Stimulated activated CD4-positive, alpha-beta T cell treated with anti-CD3 and anti-CD28 coated beads, TNF-alpha, amount 100 ng/mL, for 1 hour (primary cell): Measurements from ENCODE around the gene TPTE.
"Not testable (repeated sequence)": the region's sequence is repeated elsewhere in the genome, so short reads cannot be mapped to it uniquely, and the experiment has no call there.

ENCODE experiments used
- DNase-seq, 3 donors: peaks; one replicate each; pipeline ENCODE4 v3.0.0-alpha.2; 2020; ENCODE audit warnings: low read depth in 3 of 3, low spot score in 1 of 3

Gene TPTE

DNA sequence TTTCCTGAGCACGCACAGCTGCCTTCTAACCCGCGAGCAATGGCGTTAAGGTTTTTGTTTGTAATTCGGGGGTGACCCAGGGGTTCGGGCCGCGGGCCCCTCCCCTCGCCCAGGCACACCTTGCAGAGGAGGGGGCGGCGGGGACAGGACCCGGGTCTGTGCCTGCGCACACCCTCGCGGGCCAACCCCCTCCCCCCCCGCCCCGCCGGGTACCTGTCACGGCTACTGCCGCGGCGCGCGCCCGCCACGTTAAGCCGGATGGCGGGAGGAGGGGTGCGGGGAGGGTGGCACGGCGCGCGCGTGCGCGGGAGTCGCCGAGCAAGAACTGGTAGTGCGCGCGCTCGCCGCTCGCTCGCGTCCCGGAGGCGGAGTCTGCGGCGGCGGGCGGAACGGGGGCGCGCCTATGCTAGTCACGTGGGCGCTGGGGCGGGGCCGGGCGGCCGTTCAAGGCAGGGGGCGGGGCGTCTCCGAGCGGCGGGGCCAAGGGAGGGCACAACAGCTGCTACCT lies at the start of gene TPTE:
Gene TPTE, plus strand, starts transcription at position 493 of the 508 bp plus-strand sequence. CDS start 17,141 bp downstream, outside the sequence.
- DNase-seq: no peak

- DNase-seq: not testable (repeated sequence)
These were observed 49.4 kb upstream of the TPTE start for GRCh38 chr21:10471999-10472398.

DNA sequence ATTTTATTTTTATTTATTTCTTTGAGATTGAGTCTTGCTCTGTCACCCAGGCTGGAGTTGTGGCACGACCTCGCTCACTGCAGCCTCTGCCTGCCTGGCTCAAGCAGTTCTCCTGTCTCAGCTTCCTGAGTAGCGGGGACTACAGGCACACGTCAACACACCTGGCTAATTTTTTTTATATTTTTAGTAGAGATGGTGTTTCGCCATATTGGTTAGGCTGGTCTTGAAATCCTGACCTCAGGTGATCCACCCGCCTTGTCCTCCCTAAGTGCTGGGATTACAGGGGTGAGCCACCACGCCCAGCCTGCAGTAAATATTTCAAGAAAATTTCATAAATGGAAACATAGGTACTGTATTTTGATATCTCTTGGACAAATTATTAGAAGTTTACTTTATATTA lies 43.6 kb upstream of the TPTE start:
- not testable (repeated sequence) for DNase-seq

- not testable (repeated sequence) for DNase-seq
These were observed 41.5 kb upstream of the TPTE start for GRCh38 chr21:10479875-10480274.

- DNase-seq: not testable (repeated sequence)
These were observed 36.5 kb upstream of the TPTE start for GRCh38 chr21:10484864-10485263.

DNA sequence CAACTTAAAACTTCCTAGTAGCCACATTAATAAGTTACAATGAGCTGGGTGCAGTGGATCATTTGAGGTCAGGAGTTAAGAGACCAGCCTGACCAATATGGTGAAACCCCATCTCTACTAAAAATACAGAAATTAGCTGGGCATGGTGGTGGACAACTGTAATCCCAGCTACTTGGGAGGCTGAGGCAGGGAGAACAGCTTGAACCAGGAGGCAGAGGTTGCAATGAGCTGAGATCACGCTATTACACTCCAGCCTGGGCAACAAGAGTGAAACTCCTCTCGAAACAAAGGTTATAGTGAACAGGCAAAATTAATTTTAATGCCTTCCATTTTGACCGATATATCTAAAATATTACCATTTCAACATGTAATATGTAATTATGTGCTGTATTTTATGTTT lies 30.9 kb upstream of the TPTE start:
- DNase-seq: not testable (repeated sequence)

GRCh38 chr21:10511116-10511515 lies 10.3 kb upstream of the TPTE start:
- no peak for DNase-seq

- not testable (repeated sequence) for DNase-seq
These were observed 4.5 kb upstream of the TPTE start for GRCh38 chr21:10516889-10517288.

DNA sequence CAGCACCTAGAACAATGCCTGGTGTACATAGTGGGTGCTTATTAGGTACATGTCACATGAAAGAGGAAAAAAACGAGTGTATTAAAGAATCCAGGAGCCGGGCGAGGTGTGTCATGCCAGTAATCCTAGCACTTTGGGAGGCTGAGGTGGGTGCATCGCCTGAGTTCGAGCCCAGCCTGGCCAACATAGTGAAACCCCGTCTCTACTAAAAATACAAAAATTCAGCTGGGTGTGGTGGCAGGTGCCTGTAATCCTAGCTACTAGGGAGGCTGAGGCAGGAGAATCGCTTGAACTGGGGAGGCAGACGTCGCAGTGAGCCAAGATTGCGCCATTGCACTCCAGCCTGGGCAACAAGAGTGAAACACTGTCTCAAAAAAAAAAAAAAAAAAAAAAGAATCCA lies 3.5 kb upstream of the TPTE start:
- not testable (repeated sequence) for DNase-seq

GRCh38 chr21:10521835-10522500 lies 585 bp downstream of the TPTE start:
- not testable (repeated sequence) for DNase-seq

DNA sequence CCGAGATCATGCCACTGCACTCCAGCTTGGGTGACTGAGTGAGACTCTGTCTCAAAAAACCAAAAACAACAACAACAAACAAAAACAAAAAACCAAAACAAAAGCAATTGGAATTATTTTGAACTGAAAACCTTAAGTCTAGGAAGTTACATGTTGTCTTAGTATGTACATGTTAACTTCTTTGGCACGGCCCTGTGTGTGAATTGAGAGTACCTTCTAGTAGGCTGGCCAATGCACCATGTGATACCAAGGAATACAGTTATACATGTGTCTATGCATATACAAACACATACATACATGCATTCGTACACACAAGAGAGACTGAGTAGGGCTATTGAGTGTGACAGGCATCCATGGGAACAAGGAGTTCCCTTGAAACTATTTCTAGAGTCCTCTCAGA lies 18.6 kb downstream of the TPTE start:
- no peak for DNase-seq

GRCh38 chr21:10544376-10544775 lies 23.0 kb downstream of the TPTE start:
- DNase-seq: not testable (repeated sequence)

- not testable (repeated sequence) for DNase-seq
These were observed 26.5 kb downstream of the TPTE start for GRCh38 chr21:10547868-10548267.

- DNase-seq: not testable (repeated sequence)
These were observed 27.1 kb downstream of the TPTE start for GRCh38 chr21:10548331-10548954.

DNA sequence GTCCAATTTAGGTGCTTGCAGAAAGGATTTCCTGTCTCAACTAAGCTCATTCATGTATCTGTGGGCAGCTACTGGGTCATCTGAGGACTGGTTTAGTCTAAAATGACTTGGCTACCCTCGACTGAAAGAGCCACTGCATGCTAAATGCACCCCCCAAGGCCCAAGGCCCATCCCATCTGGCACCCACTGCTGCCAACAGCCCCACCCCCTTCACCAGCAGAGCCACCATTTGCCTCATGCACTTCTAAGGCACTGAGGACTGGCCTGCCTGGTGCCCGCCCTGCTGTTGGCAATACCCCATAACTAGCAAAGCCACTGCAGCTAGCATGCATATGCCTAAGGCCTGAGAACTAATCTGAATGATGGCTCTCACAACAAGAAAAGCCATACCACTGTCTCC lies 49.4 kb downstream of the TPTE start:
- DNase-seq: not testable (repeated sequence)

- not testable (repeated sequence) for DNase-seq
These were observed 53.3 kb downstream of the TPTE start for GRCh38 chr21:10574531-10575310.

GRCh38 chr21:10575311-10575667 lies 53.9 kb downstream of the TPTE start:
- no peak for DNase-seq

DNA sequence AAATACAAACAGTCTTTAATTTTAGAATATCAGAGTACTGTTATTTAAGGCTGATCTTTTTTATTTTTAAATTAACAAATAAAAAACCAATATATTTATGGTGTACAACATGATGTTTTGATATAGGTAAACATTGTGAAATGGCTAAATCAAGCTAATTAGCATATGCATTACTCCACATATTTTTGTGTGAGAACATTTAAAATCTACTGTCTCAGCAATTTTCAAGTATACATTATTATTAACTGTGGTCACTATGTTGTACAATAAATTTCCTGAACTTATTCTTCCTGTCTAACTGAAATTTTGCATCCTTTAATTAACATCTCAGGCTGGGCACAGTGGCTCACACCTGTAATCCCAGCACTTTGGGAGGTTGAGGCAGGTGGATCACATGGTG lies 57.5 kb downstream of the TPTE start:
- not testable (repeated sequence) for DNase-seq

- not testable (repeated sequence) for DNase-seq
These were observed 67.7 kb downstream of the TPTE start for GRCh38 chr21:10589115-10589514.

- not testable (repeated sequence) for DNase-seq
These were observed 85.7 kb downstream of the TPTE start for GRCh38 chr21:10607074-10607473.

DNA sequence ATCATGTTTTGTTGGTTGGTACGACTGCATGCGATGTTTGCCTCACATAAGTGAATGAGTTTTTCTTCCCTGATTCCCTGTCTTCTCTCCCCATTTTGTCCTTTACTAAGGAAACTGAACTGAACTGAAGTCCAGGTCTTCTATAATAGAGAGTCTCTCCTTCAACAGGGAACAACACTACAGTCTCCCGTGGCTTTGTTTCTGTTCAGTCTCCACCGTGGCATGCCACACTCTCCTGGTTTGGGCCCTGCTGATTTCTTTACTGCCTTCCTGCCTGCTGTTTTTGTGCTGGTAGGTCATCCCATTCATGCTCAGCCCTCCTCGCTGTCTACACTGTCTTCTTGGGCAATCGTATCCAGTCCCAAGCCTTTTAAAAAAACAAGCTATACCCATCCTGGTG lies 92.9 kb downstream of the TPTE start:
- not testable (repeated sequence) for DNase-seq

GRCh38 chr21:10616061-10616460 lies 94.7 kb downstream of the TPTE start:
- DNase-seq: not testable (repeated sequence)
